ENCODE measurements around the gene PRKAG2.

Gene PRKAG2

DNA sequence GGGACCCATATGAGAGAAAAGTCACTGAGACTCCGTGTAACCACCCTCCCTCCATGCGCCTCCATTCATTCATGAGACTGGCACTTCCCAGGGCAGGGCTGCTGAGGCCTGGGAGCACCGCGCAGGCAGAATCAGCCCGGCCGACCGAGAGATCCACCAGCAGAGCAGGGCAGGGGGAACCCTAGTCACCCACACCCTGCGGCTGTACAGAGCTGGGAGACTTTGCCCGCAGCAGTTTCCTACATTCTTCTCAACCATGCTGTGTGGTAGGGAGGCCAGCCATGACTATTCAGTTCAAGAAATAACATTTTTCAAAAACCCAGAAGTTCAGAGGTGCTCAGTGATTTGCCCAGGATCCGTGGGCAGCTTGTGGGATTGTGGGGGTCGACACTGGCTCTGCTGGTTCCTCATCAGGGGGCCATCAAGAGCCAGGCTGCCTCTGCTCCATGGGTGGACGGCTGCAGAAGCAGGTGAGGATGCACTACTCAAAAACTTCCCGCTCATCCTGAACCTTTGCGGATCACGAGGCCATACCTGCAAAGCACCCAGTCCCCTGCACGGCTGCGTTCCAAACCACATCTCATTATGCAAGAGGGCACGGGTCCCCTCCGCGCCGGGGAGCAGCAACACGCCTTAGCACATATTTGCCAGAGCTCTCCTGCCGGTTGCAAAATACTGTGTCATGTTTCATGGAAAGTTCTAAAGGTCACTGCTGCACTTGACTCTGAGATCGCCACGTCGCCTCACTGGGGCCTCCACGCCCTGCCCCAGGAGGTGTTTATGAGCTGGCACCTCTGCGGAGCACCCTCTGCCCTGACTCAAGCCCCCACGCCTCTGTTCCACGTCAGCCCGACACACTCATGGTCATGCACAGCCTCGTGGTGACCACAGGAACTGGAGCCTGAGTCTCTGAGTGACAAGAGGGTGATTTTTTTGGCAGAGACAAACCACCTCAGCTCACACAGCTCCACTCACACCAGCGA lies 132.0 kb downstream of the PRKAG2 start:
- DNase-seq (ENCODE audit: low spot score) = peak; percentile 55

- no peak for DNase-seq (ENCODE audit: low spot score)
Measured at GRCh38 chr7:151744051-151744580, 132.8 kb downstream of the PRKAG2 start.

GRCh38 chr7:151743481-151743983 lies 133.4 kb downstream of the PRKAG2 start:
- DNase-seq (ENCODE audit: low spot score) = no peak

- DNase-seq (ENCODE audit: low spot score) = no peak
Measured at GRCh38 chr7:151742713-151743480, 134.0 kb downstream of the PRKAG2 start.

DNA sequence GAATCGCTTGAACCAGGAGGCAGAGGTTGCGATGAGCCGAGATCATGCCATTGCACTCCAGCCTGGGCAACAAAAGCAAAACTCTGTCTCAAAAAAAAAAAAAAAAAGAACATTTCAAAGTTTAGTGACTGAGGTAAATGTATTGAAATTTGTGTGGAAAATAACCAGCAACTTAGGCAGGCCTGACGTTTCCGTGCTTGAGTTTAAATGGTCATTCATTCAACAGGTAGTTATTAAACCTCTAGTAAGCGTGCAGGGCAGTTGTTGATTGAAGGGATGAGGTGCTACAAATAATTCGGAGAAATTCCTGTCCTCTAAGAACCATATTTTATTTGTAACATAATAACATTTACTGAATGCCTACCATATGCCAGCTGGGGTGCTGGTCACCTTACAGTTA lies 135.3 kb downstream of the PRKAG2 start:
- no peak for DNase-seq (ENCODE audit: low spot score)

GRCh38 chr7:151740081-151740851 lies 136.6 kb downstream of the PRKAG2 start:
- no peak for DNase-seq (ENCODE audit: low spot score)

DNA sequence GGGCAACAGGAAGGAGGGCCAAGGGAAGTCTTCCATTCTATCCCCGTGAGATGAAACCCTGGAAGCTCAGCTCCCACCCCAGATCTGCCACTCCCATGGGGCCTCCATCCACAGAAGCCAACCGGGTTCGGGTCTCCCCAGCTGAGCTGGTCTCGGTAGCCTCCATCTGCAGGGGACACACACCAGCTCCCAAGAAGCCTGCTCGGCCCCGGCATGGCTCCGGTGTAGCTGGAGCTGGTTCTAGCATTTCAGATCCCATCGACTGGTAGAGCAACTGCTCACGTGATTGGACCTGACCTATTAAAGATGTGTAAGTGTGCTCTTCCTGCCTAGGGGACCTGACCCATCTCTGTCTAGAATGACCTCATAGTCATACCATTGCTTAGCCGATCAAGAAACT lies 138.0 kb downstream of the PRKAG2 start:
- no peak for DNase-seq (ENCODE audit: low spot score)

DNA sequence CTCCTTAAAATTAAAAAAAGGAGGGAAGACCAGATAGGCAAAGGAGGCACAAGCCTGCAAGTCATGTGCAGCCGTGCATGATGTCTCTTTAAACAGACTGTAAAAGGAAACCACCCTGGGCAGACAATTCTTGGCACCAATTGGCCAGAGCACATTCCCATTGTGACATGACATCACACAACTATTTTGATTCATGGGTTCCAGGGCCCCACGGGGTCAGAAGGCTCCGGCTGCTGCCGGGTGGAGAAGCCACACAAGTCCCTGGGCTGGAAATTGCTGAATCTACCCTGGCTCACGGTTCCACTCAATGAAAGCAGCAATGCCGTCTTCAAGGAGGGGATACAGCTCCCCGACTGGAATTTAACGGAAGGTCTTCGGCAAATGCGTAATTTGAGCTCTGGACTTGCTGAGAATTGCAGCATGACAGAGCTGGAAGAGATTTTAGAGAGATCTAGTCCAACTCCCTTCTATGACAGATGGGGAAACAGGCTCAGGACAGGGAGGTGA lies 140.5 kb downstream of the PRKAG2 start:
- DNase-seq (ENCODE audit: low spot score) = no peak

DNA sequence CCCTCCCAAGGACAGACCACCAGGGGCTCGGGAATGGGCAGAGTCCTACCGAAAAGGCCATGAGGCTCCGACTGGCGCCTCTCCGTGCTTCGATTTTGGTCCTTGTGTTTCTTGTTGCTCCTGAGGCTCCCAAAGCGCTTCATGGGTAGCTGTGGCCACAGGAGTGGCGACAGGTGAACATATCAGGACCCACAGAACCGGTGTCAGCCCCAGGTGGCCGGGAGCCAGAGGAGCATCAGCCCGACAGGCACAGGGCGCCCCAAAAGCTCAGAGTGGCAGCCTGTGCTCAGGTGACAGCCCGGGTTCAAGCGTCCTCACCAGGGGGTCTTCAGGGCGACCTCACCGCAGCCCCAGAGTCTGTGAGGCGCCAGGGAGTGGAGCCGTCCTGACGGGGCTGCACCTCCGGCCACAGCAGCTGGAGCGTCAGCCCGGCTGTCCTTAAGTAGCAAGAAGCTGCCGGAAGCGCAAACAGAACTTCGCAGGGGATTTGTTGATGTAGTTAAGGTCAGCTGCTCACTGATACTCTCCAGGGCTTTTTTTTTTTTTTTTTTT lies 141.0 kb downstream of the PRKAG2 start:
- DNase-seq (ENCODE audit: low spot score) = no peak

GRCh38 chr7:151735186-151735850 lies 141.6 kb downstream of the PRKAG2 start:
- DNase-seq (ENCODE audit: low spot score) = no peak

DNA sequence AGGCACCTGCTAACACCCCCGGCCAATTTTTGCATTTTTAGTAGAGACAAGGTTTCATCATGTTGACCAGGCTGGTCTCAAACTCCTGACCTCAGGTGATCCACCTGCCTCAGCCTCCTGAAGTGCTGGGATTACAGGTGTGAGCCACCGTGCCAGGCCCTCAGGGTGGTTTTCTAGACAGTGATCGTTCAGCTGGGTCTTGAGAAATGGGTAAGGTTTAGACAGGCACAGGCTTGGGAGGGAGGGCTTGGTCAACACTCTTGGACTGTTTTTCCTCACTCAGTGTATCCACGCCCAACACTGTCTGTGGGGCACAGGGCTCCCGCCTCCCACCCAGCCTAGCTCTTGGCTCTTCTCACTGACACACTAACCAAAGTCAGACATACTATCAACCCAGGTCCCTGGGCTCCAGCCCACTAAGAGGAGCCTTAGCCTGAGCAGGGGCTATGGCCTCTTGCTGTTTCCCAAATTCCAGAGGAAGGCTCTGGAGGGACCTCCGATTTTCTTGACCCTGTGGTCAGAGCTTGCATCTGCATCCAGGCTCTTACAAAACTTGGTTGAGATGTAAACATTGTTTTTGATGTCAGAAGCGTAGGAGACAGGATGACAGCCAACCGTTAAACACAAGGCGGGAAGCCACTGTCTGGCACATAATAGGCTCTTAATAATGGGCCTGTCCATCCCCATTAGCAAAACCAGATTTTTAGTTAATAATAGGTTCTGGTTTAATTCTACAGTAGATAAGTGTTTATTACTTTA lies 143.9 kb downstream of the PRKAG2 start:
- no peak for DNase-seq (ENCODE audit: low spot score)

GRCh38 chr7:151732292-151732691 lies 144.6 kb downstream of the PRKAG2 start:
- DNase-seq (ENCODE audit: low spot score) = no peak

- DNase-seq (ENCODE audit: low spot score) = no peak
Measured at GRCh38 chr7:151731022-151731441, 145.9 kb downstream of the PRKAG2 start.

- no peak for DNase-seq (ENCODE audit: low spot score)
Measured at GRCh38 chr7:151730591-151730990, 146.3 kb downstream of the PRKAG2 start.

GRCh38 chr7:151729521-151729921 lies 147.4 kb downstream of the PRKAG2 start:
- no peak for DNase-seq (ENCODE audit: low spot score)

DNA sequence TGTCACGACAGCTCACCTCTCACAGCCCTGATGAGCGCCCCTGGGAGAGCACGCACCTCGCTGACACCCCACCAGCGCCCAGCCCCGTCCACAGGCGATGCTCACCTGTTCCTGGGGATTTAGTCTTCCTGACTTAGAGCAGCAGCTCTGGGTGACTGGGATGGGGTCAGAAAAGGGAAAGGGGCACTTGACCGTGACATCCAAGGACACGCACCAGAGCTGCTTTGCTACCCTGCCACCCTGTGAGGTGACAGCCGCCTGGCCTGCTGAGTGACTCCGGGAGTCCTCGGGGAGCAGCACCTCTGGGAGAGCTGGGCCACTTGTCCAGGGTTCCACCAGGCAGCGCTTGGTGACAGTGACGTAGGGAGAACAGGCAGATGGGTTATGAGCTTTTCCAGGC lies 148.2 kb downstream of the PRKAG2 start:
- no peak for DNase-seq (ENCODE audit: low spot score)

- DNase-seq (ENCODE audit: low spot score) = no peak
Measured at GRCh38 chr7:151728286-151728660, 148.6 kb downstream of the PRKAG2 start.

- DNase-seq (ENCODE audit: low spot score) = peak; percentile 82
Measured at GRCh38 chr7:151727579-151728285, 149.2 kb downstream of the PRKAG2 start.

Data from activated CD4-positive, alpha-beta T cell treated with anti-CD3 and anti-CD28 coated beads, Interleukin-2, Interleukin-4, amounts not matched to agents 100 ng/mL and 50 ng/mL, durations not matched to agents 16 hours and 8 hours (primary cell).